Nephron progenitor cell (in vitro differentiated cells): ENCODE measurements around the gene CFAP46.

Source experiments
- DNase-seq: peaks from one replicate; pipeline ENCODE4 v3.0.0; 2021
- H3K27ac Mint-ChIP-seq: 2 replicates; pipeline ENCODE4 v1.8.0; 2021; ENCODE audit warnings: mild to moderate bottlenecking, moderate library complexity, mixed read lengths
- H3K27me3 Mint-ChIP-seq: 2 replicates; pipeline ENCODE4 v1.8.0; 2021; ENCODE audit warnings: mild to moderate bottlenecking, low read depth, mixed read lengths; ENCODE audit not compliant: poor library complexity
- H3K36me3 Mint-ChIP-seq: 2 replicates; pipeline ENCODE4 v1.8.0; 2021; ENCODE audit warnings: low read depth, mixed read lengths
- H3K4me1 Mint-ChIP-seq: 2 replicates; pipeline ENCODE4 v1.8.0; 2021; ENCODE audit warnings: mixed read lengths
- H3K4me3 Mint-ChIP-seq: 2 replicates; pipeline ENCODE4 v1.8.0; 2021; ENCODE audit warnings: mild to moderate bottlenecking, moderate library complexity, mixed read lengths
- H3K9me3 Mint-ChIP-seq: 2 replicates; pipeline ENCODE4 v1.8.0; 2021; ENCODE audit warnings: mild to moderate bottlenecking, moderate library complexity, mixed read lengths
- TF ChIP-seq, protein P1 (sequence below): fragments of 200-600 bp; sonication (generic); IDR thresholded peaks from 2 replicates; pipeline ENCODE4 v1.5.0; 2021; ENCODE audit warnings: antibody characterized with exemption

The CFAP46 gene

GRCh38 chr10:132806561-132807003, 135.8 kb downstream of the CFAP46 start:
- Mint-ChIP-seq H3K36me3 (no peaks in the 10 kb centered on the region), H3K27ac (no peak overlapping the region), H3K9me3 (peaks cover 8% of the 10 kb centered on the region), H3K27me3 (peaks cover 3% of the 10 kb centered on the region), H3K4me3 (no peak overlapping the region), H3K4me1 (peaks cover 36% of the 10 kb centered on the region)
- no peak for DNase-seq
- TF ChIP-seq, protein P1, sequence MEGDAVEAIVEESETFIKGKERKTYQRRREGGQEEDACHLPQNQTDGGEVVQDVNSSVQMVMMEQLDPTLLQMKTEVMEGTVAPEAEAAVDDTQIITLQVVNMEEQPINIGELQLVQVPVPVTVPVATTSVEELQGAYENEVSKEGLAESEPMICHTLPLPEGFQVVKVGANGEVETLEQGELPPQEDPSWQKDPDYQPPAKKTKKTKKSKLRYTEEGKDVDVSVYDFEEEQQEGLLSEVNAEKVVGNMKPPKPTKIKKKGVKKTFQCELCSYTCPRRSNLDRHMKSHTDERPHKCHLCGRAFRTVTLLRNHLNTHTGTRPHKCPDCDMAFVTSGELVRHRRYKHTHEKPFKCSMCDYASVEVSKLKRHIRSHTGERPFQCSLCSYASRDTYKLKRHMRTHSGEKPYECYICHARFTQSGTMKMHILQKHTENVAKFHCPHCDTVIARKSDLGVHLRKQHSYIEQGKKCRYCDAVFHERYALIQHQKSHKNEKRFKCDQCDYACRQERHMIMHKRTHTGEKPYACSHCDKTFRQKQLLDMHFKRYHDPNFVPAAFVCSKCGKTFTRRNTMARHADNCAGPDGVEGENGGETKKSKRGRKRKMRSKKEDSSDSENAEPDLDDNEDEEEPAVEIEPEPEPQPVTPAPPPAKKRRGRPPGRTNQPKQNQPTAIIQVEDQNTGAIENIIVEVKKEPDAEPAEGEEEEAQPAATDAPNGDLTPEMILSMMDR, result no peak

GRCh38 chr10:132806110-132806509, 136.3 kb downstream of the CFAP46 start:
- Mint-ChIP-seq H3K27ac (no peak overlapping the region), H3K4me3 (no peak overlapping the region), H3K36me3 (no peaks in the 10 kb centered on the region), H3K27me3 (peaks cover 3% of the 10 kb centered on the region), H3K4me1 (peaks cover 36% of the 10 kb centered on the region), H3K9me3 (peaks cover 8% of the 10 kb centered on the region)
- no peak for DNase-seq
- TF ChIP-seq, protein P1, result no peak

DNA sequence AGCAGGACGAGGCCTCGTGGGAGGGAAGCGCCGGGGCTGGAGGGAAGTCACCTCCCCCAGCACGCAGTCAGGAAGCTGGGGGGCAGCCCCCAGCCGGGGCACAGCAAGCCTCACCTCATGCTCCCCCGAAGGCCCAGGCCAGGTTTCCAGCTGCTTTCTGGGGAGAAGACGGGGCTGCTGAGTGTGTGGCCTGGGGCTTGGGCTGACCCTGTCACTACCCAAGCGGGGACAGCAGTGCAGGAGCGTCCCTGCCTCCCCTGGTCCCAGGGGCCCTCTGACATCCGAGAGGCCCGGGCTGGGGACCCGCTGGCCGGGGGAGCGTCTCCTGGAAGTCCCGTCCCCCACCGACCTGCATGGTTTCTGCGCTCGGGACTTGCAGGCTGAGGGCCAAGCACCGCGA, 136.8 kb downstream of the CFAP46 start:
- Mint-ChIP-seq H3K4me1 (peaks cover 33% of the 10 kb centered on the region), H3K4me3 (no peak overlapping the region), H3K9me3 (peaks cover 9% of the 10 kb centered on the region), H3K36me3 (no peaks in the 10 kb centered on the region), H3K27ac (no peak overlapping the region), H3K27me3 (peaks cover 3% of the 10 kb centered on the region)
- TF ChIP-seq, protein P1, result no peak
- no peak for DNase-seq

- Mint-ChIP-seq H3K4me3 (no peak overlapping the region), H3K27me3 (peaks cover 3% of the 10 kb centered on the region)
These were observed 137.5 kb downstream of the CFAP46 start for GRCh38 chr10:132804785-132805426.

DNA sequence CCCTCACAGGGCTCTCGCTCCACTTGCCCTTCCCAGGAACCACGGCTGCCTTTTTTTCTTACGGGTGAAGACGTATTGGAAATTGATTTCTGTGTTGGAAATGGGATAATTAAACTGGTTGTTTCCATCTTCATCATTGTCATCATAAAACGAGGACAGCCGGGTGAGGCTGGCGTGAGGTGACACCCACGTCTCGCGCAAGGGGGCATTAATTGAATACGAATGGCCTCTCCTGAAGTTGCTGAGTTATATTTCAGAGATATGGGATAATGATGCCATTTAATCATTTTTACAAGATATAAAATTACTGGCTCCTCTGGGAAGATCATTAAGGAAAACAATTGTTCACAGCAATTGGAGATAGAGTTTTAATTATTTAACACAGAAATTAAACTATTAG, 138.1 kb downstream of the CFAP46 start:
- peaks cover 35% of the 10 kb centered on the region for H3K4me1 Mint-ChIP-seq
- H3K36me3 Mint-ChIP-seq, result no peaks in the 10 kb centered on the region
- no peak overlapping the region for H3K4me3 Mint-ChIP-seq
- TF ChIP-seq, protein P1, result no peak
- no peak for DNase-seq
- H3K27me3 Mint-ChIP-seq, result peaks cover 3% of the 10 kb centered on the region
- H3K27ac Mint-ChIP-seq, result no peak overlapping the region
- peaks cover 14% of the 10 kb centered on the region for H3K9me3 Mint-ChIP-seq

More at GRCh38 chr10:132804785-132805426, 137.5 kb downstream of the CFAP46 start:
- H3K4me1 Mint-ChIP-seq, result peaks cover 40% of the 10 kb centered on the region
- peaks cover 14% of the 10 kb centered on the region for H3K9me3 Mint-ChIP-seq
- H3K36me3 Mint-ChIP-seq, result no peaks in the 10 kb centered on the region
- DNase-seq, result no peak
- TF ChIP-seq, protein P1, result no peak
- H3K27ac Mint-ChIP-seq, result no peak overlapping the region
